HepG2 (cell line): Measurements from ENCODE around the gene WDSUB1. TPM values are rescaled to one million over a fixed set of nuclear protein-coding genes. Genes with fewer than 3 reads are reported as not detected.

Source experiments
- ATAC-seq: fragments of 200-7000 bp; cut with Tn5 transposase; 3 replicates; pipeline ENCODE4 v1.9.1; 2020; ENCODE audit warnings: mild to moderate bottlenecking, moderate library complexity
- BruUV-seq: library from RNA; stranded (reverse); fragments of 400-500 nt; replicated peaks from 2 replicates; lab custom pipeline; 2021; lab: Mats Ljungman, UMichigan
- CTCF ChIA-PET: fragments of 300-600 bp; formaldehyde crosslinking; extraction: SDS; loops from one replicate; lab custom pipeline; 2021; ENCODE audit warnings: low total read pairs, inconsistent platforms, low intra/inter-chr PET ratio; lab: Yijun Ruan, JAX
- POLR2A ChIA-PET: fragments of 350-600 bp; sonication (Branson Sonifier 250); formaldehyde crosslinking; loops from one replicate; lab custom pipeline; 2020; ENCODE audit warnings: antibody characterized with exemption, inconsistent platforms; lab: Yijun Ruan, JAX
- DNase-seq: peaks from one replicate; pipeline ENCODE4 v3.0.0-alpha.2; 2015; ENCODE audit warnings: low spot score
- FAIRE-seq: peaks from 3 replicates; lab custom pipeline; 2011; peaks lifted over from hg19 to GRCh38; lab: Jason Lieb, UNC
- H2AFZ ChIP-seq: one replicate; pipeline ENCODE4 v1.6.1; 2011; ENCODE audit warnings: low read length, inconsistent platforms
- H3K27ac ChIP-seq: fragments of 300-600 bp; 3 replicates; pipeline ENCODE4 v1.8.0; 2011; ENCODE audit warnings: mixed run types, mild to moderate bottlenecking, mixed read lengths, low read length, inconsistent platforms; ENCODE audit not compliant: insufficient read depth; ENCODE audit errors: extremely low read length
- H3K27me3 ChIP-seq, 2 experiments: fragments of 200-600 bp in 1 of 2; 2 replicates in 1 of 2; 3 replicates in 1 of 2; pipeline versions ENCODE4 v1.6.0 to v1.8.0; 2011; ENCODE audit warnings: low read length in 2 of 2, mild to moderate bottlenecking in 2 of 2, moderate library complexity in 2 of 2, inconsistent platforms in 1 of 2; ENCODE audit not compliant: insufficient read depth in 2 of 2, control insufficient read depth in 1 of 2
- H3K36me3 ChIP-seq, 2 experiments: fragments of 200-600 bp in 1 of 2; replicated peaks in 1 of 2; 2 replicates in 1 of 2; 3 replicates in 1 of 2; pipeline versions ENCODE4 v1.5.1 to v1.8.0; 2011; ENCODE audit warnings: low read length in 2 of 2, inconsistent platforms in 1 of 2; ENCODE audit not compliant: insufficient read depth in 2 of 2, control insufficient read depth in 1 of 2
- H3K4me1 ChIP-seq: 2 replicates; pipeline ENCODE4 v1.5.1; 2012; ENCODE audit warnings: low read length, inconsistent platforms; ENCODE audit not compliant: insufficient read depth
- H3K4me2 ChIP-seq: 2 replicates; pipeline ENCODE4 v1.6.0; 2011; ENCODE audit warnings: low read depth, low read length, inconsistent platforms
- H3K4me3 ChIP-seq, 3 experiments: fragments of 200-600 bp in 1 of 3; sonication (generic), shearing (Covaris generic) in 1 of 3; replicated peaks in 1 of 3; 2 replicates each; pipeline ENCODE4 v1.5.1; 2011 to 2016; ENCODE audit warnings: low read length in 3 of 3, inconsistent platforms in 2 of 3, low read depth in 2 of 3, mild to moderate bottlenecking in 2 of 3, control low read depth in 1 of 3, mixed read lengths in 1 of 3; ENCODE audit not compliant: insufficient read depth in 1 of 3
- H3K79me2 ChIP-seq: one replicate; pipeline ENCODE4 v1.6.1; 2011; ENCODE audit warnings: low read length, inconsistent platforms; ENCODE audit not compliant: insufficient read depth
- H3K9ac ChIP-seq: 2 replicates; pipeline ENCODE4 v1.6.0; 2011; ENCODE audit warnings: mild to moderate bottlenecking, low read depth, low read length, inconsistent platforms; ENCODE audit not compliant: insufficient read depth
- H3K9me3 ChIP-seq: 2 replicates; pipeline ENCODE4 v1.5.1; 2012; ENCODE audit warnings: mild to moderate bottlenecking, low read length
- H4K20me1 ChIP-seq: 2 replicates; pipeline ENCODE4 v1.6.0; 2011; ENCODE audit warnings: inconsistent platforms, mild to moderate bottlenecking, low read length, moderate library complexity; ENCODE audit not compliant: insufficient read depth
- ATF7 ChIP-seq, 2 experiments: fragments of 450-650 bp in 1 of 2; sonication (generic) in 1 of 2; formaldehyde crosslinking in 1 of 2; IDR thresholded peaks; 2 replicates each; pipeline versions ENCODE4 v1.4.0 to v1.6.1; 2016 to 2020; ENCODE audit warnings: antibody characterized with exemption in 1 of 2, mild to moderate bottlenecking in 1 of 2, missing genetic modification reagents in 1 of 2
- ELF1 ChIP-seq: sonication (generic); formaldehyde crosslinking; IDR thresholded peaks from 2 replicates; pipeline ENCODE4 v1.4.0; 2020; ENCODE audit warnings: missing genetic modification reagents
- REXO4 ChIP-seq: sonication (generic); formaldehyde crosslinking; IDR thresholded peaks from 2 replicates; pipeline ENCODE4 v1.8.0; 2022; ENCODE audit warnings: missing genetic modification reagents, mild to moderate bottlenecking, borderline replicate concordance
- STAT6 ChIP-seq: sonication (generic); formaldehyde crosslinking; IDR thresholded peaks from 2 replicates; pipeline ENCODE4 v1.4.0; 2020; ENCODE audit warnings: missing genetic modification reagents, mild to moderate bottlenecking, borderline replicate concordance
- ZBTB43 ChIP-seq: sonication (generic); formaldehyde crosslinking; conservative IDR thresholded peaks from 2 replicates; pipeline ENCODE4 v1.4.0; 2020; ENCODE audit warnings: missing genetic modification reagents
- ZNF138 ChIP-seq: sonication (generic); formaldehyde crosslinking; IDR thresholded peaks from 2 replicates; pipeline ENCODE4 v1.5.0; 2020; ENCODE audit warnings: mild to moderate bottlenecking, low read depth, missing genetic modification reagents
- ZNF891 ChIP-seq: sonication (generic); formaldehyde crosslinking; IDR thresholded peaks from 2 replicates; pipeline ENCODE4 v1.5.0; 2020; ENCODE audit warnings: mild to moderate bottlenecking, missing genetic modification reagents
- ZSCAN9 ChIP-seq: IDR thresholded peaks from 2 replicates; pipeline ENCODE4 v1.6.1; 2016; ENCODE audit warnings: borderline replicate concordance
- WGBS: methylation state at CpG from one replicate; pipeline ENCODE4 v1.1.6; 2017; ENCODE audit warnings: low lambda C conversion rate; 5-methylcytosine and 5-hydroxymethylcytosine counted together
- in situ Hi-C: cut with HindIII; loops from 2 replicates; pipeline ENCODE4 v1.10.0; 2017; ENCODE audit warnings: low pct_unique_long_range_greater_than_20kb; ENCODE audit not compliant: extremely low pct_ligation_motif_present
- intact Hi-C: fragments of 100-400 bp; cut with micrococcal nuclease; formaldehyde crosslinking; loops from one replicate; pipeline ENCODE4 v1.10.0; 2022; ENCODE audit not compliant: unreplicated experiment
- polyA plus RNA-seq, 8 experiments: library from polyadenylated mRNA; depleted of rRNA in 3 of 8; stranded (reverse) in 7 of 8; unstranded in 1 of 8; fragments of >200 nt; fragmentation: Illumina TruSeq in 4 of 8; extraction: Trizol in 4 of 8; gene quantifications; 2 replicates each; pipeline versions ENCODE4 v1.2.1 to v1.2.3, GENCODE V29; 2011 to 2016; ENCODE audit warnings: low read depth in 4 of 8, missing spikeins in 1 of 8, mixed read lengths in 1 of 8; ENCODE audit not compliant: insufficient read depth in 1 of 8
- total RNA-seq, 5 experiments: library from RNA; depleted of rRNA; stranded (reverse); fragments of >200 nt; fragmentation: Illumina TruSeq; extraction: Trizol; gene quantifications; 2 replicates each; pipeline ENCODE4 v1.2.3, GENCODE V29; 2016; ENCODE audit warnings: low read depth in 1 of 5
- TF ChIP-seq, protein P1 (sequence below): sonication (generic); formaldehyde crosslinking; IDR thresholded peaks from 2 replicates; pipeline ENCODE4 v1.4.0; 2020; ENCODE audit warnings: missing genetic modification reagents
- TF ChIP-seq, protein P2 (sequence below): sonication (generic); formaldehyde crosslinking; IDR thresholded peaks from 2 replicates; pipeline ENCODE4 v1.5.0; 2020; ENCODE audit warnings: mild to moderate bottlenecking, missing genetic modification reagents
- TF ChIP-seq, protein P3 (sequence below): fragments of 450-650 bp; IDR thresholded peaks from 2 replicates; pipeline ENCODE4 v1.6.1; 2017

The WDSUB1 gene
- total and polyA plus RNA-seq, 2 of the 13 experiments (the other 11 are each of a cell fraction or from before 2014, with no cell fraction given) = 10.1 to 10.7 TPM

DNA sequence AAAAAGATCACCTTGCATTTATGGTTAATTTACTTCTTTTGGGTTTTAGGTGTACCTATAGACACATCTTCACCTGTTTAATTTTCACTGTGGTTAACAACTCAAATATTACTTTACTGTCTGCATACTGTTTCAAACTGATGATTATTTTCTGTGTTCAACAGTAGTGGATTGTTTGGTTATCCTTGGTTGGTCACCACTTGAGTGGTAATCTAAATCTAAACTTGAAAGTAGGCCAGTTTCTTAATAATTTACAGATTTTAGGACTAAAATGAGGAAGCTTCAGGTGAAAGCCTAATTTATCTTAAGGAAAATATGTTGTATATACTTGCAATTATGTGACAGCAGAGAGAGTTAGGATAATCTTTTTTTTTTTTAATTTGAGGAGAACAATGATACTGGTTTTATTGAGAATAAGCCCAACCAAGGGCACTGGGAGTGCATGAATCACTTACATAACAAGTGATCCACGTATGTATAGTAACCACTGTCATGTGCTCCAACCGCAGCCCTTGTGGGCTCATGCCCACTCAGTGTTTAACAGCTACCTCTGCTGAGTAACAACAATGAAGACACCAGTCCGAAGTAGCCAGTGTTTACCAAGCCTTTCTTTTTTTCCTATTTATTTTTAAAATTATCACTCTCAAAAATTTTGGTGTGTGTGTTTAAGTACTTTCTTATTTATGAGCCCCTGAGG lies 31.0 kb upstream of the WDSUB1 start:
- no peak overlapping the region for H2AFZ ChIP-seq
- H3K79me2 ChIP-seq = no peaks in the 10 kb centered on the region
- TF ChIP-seq, protein P1, sequence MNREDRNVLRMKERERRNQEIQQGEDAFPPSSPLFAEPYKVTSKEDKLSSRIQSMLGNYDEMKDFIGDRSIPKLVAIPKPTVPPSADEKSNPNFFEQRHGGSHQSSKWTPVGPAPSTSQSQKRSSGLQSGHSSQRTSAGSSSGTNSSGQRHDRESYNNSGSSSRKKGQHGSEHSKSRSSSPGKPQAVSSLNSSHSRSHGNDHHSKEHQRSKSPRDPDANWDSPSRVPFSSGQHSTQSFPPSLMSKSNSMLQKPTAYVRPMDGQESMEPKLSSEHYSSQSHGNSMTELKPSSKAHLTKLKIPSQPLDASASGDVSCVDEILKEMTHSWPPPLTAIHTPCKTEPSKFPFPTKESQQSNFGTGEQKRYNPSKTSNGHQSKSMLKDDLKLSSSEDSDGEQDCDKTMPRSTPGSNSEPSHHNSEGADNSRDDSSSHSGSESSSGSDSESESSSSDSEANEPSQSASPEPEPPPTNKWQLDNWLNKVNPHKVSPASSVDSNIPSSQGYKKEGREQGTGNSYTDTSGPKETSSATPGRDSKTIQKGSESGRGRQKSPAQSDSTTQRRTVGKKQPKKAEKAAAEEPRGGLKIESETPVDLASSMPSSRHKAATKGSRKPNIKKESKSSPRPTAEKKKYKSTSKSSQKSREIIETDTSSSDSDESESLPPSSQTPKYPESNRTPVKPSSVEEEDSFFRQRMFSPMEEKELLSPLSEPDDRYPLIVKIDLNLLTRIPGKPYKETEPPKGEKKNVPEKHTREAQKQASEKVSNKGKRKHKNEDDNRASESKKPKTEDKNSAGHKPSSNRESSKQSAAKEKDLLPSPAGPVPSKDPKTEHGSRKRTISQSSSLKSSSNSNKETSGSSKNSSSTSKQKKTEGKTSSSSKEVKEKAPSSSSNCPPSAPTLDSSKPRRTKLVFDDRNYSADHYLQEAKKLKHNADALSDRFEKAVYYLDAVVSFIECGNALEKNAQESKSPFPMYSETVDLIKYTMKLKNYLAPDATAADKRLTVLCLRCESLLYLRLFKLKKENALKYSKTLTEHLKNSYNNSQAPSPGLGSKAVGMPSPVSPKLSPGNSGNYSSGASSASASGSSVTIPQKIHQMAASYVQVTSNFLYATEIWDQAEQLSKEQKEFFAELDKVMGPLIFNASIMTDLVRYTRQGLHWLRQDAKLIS (CRISPR knock-in tag) = no peak
- TF ChIP-seq REXO4 (CRISPR knock-in tag) = no peak
- no peak for TF ChIP-seq ZNF891 (CRISPR knock-in tag)
- TF ChIP-seq STAT6 (CRISPR knock-in tag) = no peak
- no peak for TF ChIP-seq ATF7 (IDR thresholded peaks at IDR 0.05)
- TF ChIP-seq ATF7 (CRISPR knock-in tag; IDR thresholded peaks at IDR 0.05) = no peak
- TF ChIP-seq, protein P2, sequence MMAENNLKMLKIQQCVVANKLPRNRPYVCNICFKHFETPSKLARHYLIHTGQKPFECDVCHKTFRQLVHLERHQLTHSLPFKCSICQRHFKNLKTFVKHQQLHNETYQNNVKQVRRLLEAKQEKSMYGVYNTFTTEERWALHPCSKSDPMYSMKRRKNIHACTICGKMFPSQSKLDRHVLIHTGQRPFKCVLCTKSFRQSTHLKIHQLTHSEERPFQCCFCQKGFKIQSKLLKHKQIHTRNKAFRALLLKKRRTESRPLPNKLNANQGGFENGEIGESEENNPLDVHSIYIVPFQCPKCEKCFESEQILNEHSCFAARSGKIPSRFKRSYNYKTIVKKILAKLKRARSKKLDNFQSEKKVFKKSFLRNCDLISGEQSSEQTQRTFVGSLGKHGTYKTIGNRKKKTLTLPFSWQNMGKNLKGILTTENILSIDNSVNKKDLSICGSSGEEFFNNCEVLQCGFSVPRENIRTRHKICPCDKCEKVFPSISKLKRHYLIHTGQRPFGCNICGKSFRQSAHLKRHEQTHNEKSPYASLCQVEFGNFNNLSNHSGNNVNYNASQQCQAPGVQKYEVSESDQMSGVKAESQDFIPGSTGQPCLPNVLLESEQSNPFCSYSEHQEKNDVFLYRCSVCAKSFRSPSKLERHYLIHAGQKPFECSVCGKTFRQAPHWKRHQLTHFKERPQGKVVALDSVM (CRISPR knock-in tag) = no peak
- TF ChIP-seq, protein P3, sequence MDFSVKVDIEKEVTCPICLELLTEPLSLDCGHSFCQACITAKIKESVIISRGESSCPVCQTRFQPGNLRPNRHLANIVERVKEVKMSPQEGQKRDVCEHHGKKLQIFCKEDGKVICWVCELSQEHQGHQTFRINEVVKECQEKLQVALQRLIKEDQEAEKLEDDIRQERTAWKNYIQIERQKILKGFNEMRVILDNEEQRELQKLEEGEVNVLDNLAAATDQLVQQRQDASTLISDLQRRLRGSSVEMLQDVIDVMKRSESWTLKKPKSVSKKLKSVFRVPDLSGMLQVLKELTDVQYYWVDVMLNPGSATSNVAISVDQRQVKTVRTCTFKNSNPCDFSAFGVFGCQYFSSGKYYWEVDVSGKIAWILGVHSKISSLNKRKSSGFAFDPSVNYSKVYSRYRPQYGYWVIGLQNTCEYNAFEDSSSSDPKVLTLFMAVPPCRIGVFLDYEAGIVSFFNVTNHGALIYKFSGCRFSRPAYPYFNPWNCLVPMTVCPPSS = no peak
- no peak for TF ChIP-seq ZNF138 (CRISPR knock-in tag)
- no peak for TF ChIP-seq ELF1 (CRISPR knock-in tag)
- no peak for TF ChIP-seq ZBTB43 (CRISPR knock-in tag)
- TF ChIP-seq ZSCAN9 = no peak
- TF ChIP-seq, all 625 proteins: peak for 0
- H3K9me3 ChIP-seq = no peaks in the 10 kb centered on the region
- no peak overlapping the region for H3K4me2 ChIP-seq
- 0 out of 5 replicates have a peak, but pooled peaks cover 0 to 5% of the 10 kb centered on the region in 2 experiments for H3K36me3 ChIP-seq
- H3K9ac ChIP-seq = no peak overlapping the region
- intact Hi-C loops (no loop called here), in situ Hi-C loops (no loop called here)
- ChIA-PET POLR2A (no interaction called here), CTCF (no interaction called here)
- H3K27ac ChIP-seq = no peak overlapping the region
- DNase-seq (no peak), FAIRE-seq (peak; percentile 21), ATAC-seq (no peak)
- no TSS peak for BruUV-seq
- H3K4me1 ChIP-seq = peaks cover 6% of the 10 kb centered on the region
- H3K27me3 ChIP-seq = no peaks in the 10 kb centered on the region
- no peaks in the 10 kb centered on the region for H4K20me1 ChIP-seq
- 88% methylated on average over 3 of the region's 3 CpGs for WGBS
- H3K4me3 ChIP-seq = no peak overlapping the region
